Calu3 (cell line): ENCODE results near the gene WDR36. TPM values are rescaled to one million over a fixed set of nuclear protein-coding genes. Genes with fewer than 3 reads are reported as not detected.

ENCODE experiments used
- BruUV-seq: library from RNA; stranded (reverse); fragments of 400-500 nt; replicated peaks from 2 replicates; lab custom pipeline; 2021; lab: Mats Ljungman, UMichigan
- CTCF ChIA-PET: fragments of 300-600 bp; sonication (Branson Sonifier 250); formaldehyde crosslinking; loops from one replicate; lab custom pipeline; 2022; ENCODE audit warnings: antibody characterized with exemption; lab: Charles Lee
- DNase-seq: peaks from one replicate; pipeline ENCODE4 v3.0.0; 2022
- H3K27ac Mint-ChIP-seq: one replicate; pipeline ENCODE4 v1.8.0; 2022; ENCODE audit warnings: mixed read lengths; ENCODE audit not compliant: unreplicated experiment
- H3K27me3 Mint-ChIP-seq: one replicate; pipeline ENCODE4 v1.8.0; 2022; ENCODE audit warnings: mixed read lengths; ENCODE audit not compliant: unreplicated experiment
- H3K36me3 Mint-ChIP-seq: one replicate; pipeline ENCODE4 v1.8.0; 2022; ENCODE audit warnings: mild to moderate bottlenecking, moderate library complexity, mixed read lengths; ENCODE audit not compliant: insufficient read depth, unreplicated experiment
- H3K4me1 Mint-ChIP-seq: one replicate; pipeline ENCODE4 v1.8.0; 2022; ENCODE audit warnings: mild to moderate bottlenecking, low read depth, mixed read lengths; ENCODE audit not compliant: unreplicated experiment
- H3K4me3 Mint-ChIP-seq: one replicate; pipeline ENCODE4 v1.8.0; 2022; ENCODE audit warnings: mild to moderate bottlenecking, low read depth, moderate library complexity, mixed read lengths; ENCODE audit not compliant: unreplicated experiment
- H3K9me3 Mint-ChIP-seq: one replicate; pipeline ENCODE4 v1.8.0; 2022; ENCODE audit warnings: low read depth, mixed read lengths; ENCODE audit not compliant: unreplicated experiment
- intact Hi-C: fragments of 100-400 bp; cut with micrococcal nuclease; formaldehyde crosslinking; loops from one replicate; pipeline ENCODE4 v1.10.0; 2022; ENCODE audit not compliant: unreplicated experiment
- total RNA-seq: library from RNA; stranded (reverse); gene quantifications from 2 replicates; pipeline ENCODE4 v1.2.3, GENCODE V29; 2022
- TF ChIP-seq, protein P1 (sequence below): fragments of 200-600 bp; IDR thresholded peaks from one replicate; pipeline ENCODE4 v1.8.0; 2022; ENCODE audit warnings: antibody characterized with exemption; ENCODE audit not compliant: unreplicated experiment

WDR36 gene
- total RNA-seq, 1 experiment from 2014 or later = 48.7 TPM

DNA sequence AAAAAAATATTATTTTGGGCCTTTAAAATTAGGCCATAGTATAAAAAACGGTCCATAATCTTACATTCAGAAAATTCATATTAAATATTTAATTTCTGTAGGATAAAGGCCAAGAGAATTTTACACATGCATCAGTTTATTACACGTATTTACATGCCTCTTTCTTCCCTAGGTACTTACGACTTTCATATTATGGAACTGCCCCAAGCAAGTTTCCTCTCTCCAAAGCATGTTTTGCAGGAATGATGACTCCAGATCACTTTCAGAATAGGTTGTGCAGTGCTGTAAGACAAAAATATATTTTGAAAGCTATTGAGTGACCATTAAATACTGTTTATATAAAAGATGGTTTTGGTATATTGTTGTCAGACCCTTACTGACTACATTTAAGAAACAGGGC, 61.8 kb downstream of the WDR36 start:
- no peak for DNase-seq
- CTCF ChIA-PET = no interaction called here
- Mint-ChIP-seq H3K9me3 (no peaks in the 10 kb centered on the region), H3K4me3 (no peak overlapping the region), H3K4me1 (peaks cover 6% of the 10 kb centered on the region), H3K27ac (no peak overlapping the region), H3K36me3 (no peaks in the 10 kb centered on the region), H3K27me3 (no peaks in the 10 kb centered on the region)
- TF ChIP-seq, protein P1, sequence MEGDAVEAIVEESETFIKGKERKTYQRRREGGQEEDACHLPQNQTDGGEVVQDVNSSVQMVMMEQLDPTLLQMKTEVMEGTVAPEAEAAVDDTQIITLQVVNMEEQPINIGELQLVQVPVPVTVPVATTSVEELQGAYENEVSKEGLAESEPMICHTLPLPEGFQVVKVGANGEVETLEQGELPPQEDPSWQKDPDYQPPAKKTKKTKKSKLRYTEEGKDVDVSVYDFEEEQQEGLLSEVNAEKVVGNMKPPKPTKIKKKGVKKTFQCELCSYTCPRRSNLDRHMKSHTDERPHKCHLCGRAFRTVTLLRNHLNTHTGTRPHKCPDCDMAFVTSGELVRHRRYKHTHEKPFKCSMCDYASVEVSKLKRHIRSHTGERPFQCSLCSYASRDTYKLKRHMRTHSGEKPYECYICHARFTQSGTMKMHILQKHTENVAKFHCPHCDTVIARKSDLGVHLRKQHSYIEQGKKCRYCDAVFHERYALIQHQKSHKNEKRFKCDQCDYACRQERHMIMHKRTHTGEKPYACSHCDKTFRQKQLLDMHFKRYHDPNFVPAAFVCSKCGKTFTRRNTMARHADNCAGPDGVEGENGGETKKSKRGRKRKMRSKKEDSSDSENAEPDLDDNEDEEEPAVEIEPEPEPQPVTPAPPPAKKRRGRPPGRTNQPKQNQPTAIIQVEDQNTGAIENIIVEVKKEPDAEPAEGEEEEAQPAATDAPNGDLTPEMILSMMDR = no peak
- BruUV-seq = no TSS peak
- intact Hi-C loops = no loop called here

DNA sequence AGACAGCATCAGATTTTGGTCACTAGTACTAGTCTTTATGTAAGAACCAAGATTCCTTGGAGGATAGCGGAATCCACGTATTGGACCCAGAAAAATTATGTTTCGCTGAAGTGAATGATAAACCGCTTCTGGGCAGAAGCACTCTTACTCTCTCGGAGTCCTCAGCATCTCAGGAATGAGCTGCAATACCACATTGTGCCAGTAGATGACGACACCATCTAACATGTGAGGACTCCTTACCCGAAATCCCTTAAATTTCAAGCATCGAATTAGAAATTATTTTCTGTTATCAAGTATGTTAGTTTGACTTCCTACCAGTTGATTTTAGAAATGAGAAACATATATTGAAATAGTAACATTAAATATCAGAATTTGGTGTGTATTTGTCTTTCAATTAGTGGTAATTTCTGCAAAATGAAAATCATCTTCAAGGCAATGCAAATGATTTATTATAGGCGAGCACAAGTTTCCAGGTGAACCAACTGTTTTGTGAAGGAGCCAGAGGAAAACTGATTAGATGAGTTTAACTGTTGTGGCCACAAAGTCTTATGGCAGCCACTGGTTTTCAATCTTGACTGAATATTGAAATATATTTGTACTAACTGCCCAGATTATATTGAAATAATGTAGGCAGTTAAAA, 66.1 kb downstream of the WDR36 start:
- Mint-ChIP-seq H3K4me1 (peaks cover 7% of the 10 kb centered on the region), H3K36me3 (no peaks in the 10 kb centered on the region), H3K4me3 (no peak overlapping the region), H3K9me3 (no peaks in the 10 kb centered on the region), H3K27me3 (no peaks in the 10 kb centered on the region), H3K27ac (no peak overlapping the region)
- no TSS peak for BruUV-seq
- DNase-seq = peak; percentile 83
- TF ChIP-seq, protein P1 = peak; percentile 98
- CTCF ChIA-PET = interaction anchor here (0.9 to 3.1 kb wide), 6 partner anchors 11 to 150 kb away, joined by 3 to 16 read pairs (median 4); partner anchors contain the start of gene CAMK4
- intact Hi-C loops = loop anchor here (1.0 to 5.0 kb wide), 3 partner anchors 121 to 989 kb away; no protein-coding TSS in a partner anchor

DNA sequence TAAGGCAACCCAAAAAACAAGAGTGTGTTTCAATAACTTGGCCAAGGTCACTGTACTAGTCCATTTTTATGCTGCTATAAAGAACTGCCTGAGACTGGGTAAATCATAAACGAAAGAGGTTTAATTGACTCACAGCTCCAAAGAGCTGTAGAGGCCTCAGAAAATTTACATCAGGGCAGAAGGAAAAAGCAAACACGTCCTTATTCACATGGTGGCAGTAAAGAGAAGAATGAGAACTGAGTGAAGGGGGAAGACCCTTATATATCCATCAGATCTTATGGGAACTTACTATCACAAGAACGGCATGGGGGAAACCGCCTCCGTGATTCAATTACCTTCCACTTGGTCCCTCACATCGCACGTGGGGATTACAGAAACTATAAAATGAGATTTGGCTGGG, 67.7 kb downstream of the WDR36 start:
- Mint-ChIP-seq H3K9me3 (no peaks in the 10 kb centered on the region), H3K27ac (no peak overlapping the region), H3K4me1 (peaks cover 7% of the 10 kb centered on the region), H3K36me3 (no peaks in the 10 kb centered on the region), H3K27me3 (no peaks in the 10 kb centered on the region), H3K4me3 (no peak overlapping the region)
- no peak for DNase-seq
- no TSS peak for BruUV-seq
- TF ChIP-seq, protein P1 = no peak
- CTCF ChIA-PET = interaction anchor here (0.8 kb wide), 1 partner anchor 118 kb away, joined by 3 read pairs; no protein-coding TSS in a partner anchor
- intact Hi-C loops = loop anchor here (5.0 kb wide), 2 partner anchors 317 to 987 kb away; no protein-coding TSS in a partner anchor

DNA sequence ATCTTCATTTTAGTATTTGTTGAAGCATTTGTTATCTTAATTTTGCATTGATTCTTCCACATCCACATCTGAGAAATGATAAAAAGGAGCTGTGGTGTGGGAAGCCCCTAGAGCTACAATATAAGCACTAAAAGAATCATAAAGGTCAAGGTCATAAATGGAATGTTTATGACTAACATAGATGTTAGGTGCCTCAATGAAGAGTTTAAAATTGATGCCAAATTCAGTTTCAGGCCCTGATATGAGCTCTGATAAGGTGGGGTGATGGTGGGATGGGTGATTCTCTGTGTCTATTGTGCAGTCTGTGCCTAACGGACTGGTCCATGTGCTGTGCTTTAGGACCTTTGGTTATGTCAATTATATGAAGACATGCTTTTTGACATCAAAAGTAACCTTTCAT, 70.9 kb downstream of the WDR36 start:
- intact Hi-C loops = no loop called here
- no TSS peak for BruUV-seq
- Mint-ChIP-seq H3K27me3 (no peaks in the 10 kb centered on the region), H3K9me3 (no peaks in the 10 kb centered on the region), H3K36me3 (no peaks in the 10 kb centered on the region), H3K4me3 (no peak overlapping the region), H3K4me1 (peaks cover 7% of the 10 kb centered on the region), H3K27ac (no peak overlapping the region)
- CTCF ChIA-PET = interaction anchor here (1.0 kb wide), 1 partner anchor 116 kb away, joined by 3 read pairs; no protein-coding TSS in a partner anchor
- no peak for DNase-seq
- TF ChIP-seq, protein P1 = no peak
